NCI-H1436 treated with DMSO at 0.1 percent for 48 hours (cell line): ENCODE measurements around the gene GYG2.
"Not testable (repeated sequence)": the region's sequence is repeated elsewhere in the genome, so short reads cannot be mapped to it uniquely, and the experiment has no call there.

Experiments used
- DNase-seq: peaks from one replicate; lab custom pipeline; 2025; lab: John Stamatoyannopoulos, UW

Gene GYG2

DNA sequence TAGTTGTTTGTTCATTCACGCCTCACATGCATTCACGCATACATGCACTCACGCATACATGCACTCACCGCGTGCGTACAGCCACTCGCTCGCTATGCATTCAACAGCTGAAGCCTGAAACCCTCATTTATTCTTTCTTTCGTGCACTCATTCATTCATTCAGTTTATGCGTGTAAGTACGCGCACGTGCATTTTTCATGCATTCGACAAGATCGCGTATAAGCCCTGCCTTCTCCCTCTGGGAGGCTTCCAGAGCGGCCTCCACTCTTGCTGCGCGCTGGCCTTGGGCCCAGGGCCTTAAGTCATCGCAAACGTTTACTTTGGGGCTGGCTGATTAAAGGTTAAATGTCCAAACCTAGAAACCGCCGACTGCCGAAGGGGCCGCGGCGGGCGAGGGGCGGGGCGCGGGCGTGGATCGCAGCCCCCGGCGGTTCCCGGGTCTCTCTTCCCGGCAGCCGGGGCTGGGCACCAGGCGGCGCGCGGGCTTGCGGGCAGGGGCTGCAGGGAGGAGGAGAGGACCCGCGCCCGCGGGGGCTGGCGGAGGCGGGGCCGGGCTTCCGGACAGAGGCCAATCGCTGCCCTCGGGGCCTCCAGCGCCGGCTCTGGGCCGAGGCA is at the start of gene GYG2:
TSS of gene GYG2 (plus strand) at position 587 of the 615 bp plus-strand sequence. CDS start 1,259 bp downstream, outside the sequence.
- no peak for DNase-seq

DNA sequence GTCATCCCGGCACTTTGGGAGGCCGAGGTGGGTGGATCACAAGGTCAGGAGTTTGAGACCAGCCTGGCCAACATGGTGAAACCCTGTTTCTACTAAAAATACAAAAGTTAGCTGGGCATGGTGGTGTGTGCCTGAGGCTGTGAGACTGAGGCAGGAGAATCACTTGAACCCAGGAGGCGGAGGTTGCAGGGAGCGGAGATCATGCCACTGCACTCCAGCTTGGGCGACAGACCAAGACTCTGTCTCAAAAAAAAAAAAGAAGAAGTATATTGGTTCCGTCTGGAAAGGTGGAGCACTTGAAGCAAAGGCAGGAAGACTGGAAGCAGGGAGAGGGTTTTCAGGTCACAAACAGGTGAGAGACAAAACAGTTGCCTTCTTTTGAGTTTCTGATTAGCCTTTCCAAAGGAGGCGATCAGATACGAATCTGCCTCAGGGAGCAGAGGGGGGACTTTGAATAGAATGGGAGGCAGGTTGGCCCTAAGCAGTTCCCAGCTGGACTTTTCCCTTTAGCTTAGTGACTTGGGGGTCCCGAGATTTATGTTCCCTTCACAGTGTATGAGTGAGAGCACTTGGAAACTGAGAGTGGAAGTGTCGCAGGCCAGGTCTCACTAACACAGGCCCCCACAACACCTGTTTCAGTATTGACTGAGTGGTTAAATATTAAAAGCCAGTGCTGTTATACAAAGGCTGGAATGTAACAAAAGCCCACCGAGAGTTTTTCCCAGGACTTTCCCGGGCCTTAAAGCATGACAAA is 48.1 kb upstream of the GYG2 start:
- DNase-seq = not testable (repeated sequence)

DNA sequence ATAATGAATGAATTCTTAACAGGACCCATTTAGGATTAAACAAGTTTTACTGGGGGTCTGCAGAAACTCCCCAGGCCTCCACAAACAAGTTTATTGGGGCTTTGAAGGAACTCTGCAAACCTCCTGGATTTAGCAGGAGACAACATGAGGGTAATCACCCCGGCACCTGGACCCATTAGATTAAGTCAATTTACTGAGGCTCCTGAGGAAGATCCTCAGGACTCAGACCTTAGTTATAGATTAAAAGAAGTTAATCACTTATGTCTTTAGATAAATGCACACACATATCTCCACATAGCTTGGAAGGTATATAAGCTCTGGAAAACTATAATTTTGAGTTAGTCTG is 47.5 kb upstream of the GYG2 start:
- DNase-seq = no peak

DNA sequence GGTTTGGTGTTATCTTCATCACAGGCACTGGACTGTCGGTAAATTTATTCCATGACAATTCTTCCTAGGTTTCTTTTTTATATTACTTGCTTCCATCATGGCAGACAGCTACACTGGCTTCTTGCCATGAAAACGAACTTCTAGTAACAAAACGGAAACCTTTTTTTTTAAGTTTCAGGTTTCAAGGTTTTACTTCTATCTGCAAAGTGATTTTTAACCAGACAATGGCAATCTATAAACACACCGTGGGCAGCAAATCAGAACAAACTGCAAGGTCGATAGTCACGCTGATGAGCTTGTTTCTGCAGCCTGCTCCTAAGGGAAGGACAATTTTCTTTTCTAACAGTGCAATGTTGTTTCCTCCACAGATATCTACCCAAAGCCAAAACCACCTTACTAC is 47.0 kb upstream of the GYG2 start:
- DNase-seq = no peak

DNA sequence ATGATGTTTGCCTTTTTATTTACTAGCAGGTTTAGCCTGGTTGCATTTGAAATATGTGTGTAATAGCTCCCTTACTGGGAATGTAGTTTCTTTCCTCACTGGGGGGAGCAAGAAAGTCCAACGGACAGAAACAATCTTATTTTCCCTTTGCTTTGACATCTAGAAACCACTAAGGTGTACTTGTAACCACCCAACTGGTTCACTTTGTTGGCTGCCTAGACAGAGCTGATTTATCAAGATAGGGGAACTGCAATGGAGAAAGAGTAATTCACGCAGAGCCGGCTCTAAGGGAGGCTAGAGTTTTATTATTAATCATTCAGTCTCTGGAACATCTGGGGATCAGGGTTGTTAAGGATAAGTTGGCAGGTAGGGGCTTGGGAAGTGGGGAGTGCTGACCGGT is 46.6 kb upstream of the GYG2 start:
- no peak for DNase-seq

GRCh38 chrX:2782778-2783177 is 46.0 kb upstream of the GYG2 start:
- no peak for DNase-seq

- DNase-seq = no peak
These were observed 44.7 kb upstream of the GYG2 start for GRCh38 chrX:2784026-2784425.

- DNase-seq = no peak
These were observed 43.2 kb upstream of the GYG2 start for GRCh38 chrX:2785538-2785937.

DNA sequence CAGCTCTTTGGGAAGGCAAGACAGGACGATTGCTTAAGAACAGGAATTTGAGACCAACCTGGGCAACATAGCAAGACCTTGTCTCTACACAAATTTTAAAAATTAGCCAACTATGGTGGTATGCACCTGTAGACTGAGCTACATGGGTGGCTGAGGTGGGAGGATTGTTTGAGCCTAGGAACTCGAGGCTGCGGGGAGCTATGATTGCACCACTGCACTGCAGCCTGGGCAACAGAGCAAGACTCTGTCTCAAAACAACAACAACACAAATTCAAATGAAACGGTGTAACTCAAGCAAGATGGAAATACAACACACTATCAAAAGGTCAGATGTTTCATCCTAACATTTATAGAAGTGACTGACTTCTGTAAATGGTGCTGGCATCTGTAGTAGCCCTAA is 39.8 kb upstream of the GYG2 start:
- DNase-seq = no peak

GRCh38 chrX:2789569-2789968 is 39.2 kb upstream of the GYG2 start:
- no peak for DNase-seq

GRCh38 chrX:2793752-2794151 is 35.0 kb upstream of the GYG2 start:
- DNase-seq = no peak

DNA sequence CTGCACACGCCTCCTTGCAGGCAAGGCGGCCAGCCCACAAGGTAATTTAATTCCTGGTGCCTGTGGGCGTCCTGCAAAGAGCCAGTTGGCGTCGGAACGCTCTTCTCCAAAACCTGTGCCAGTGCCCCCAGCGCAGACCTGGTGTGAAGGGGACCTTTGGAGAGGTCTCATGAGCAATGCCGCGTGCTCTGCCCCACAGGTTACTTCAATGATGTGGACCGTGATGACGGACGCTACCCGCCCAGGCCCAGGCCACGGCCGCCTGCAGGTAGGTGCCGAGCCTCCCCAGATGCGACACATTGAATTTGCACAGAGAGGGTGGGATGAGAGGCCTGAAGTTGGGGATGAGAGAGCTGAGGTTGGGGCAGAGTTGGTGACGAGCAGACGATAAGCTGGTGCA is 34.4 kb upstream of the GYG2 start:
- DNase-seq = no peak

- DNase-seq = not testable (repeated sequence)
These were observed 31.9 kb upstream of the GYG2 start for GRCh38 chrX:2796808-2797207.

DNA sequence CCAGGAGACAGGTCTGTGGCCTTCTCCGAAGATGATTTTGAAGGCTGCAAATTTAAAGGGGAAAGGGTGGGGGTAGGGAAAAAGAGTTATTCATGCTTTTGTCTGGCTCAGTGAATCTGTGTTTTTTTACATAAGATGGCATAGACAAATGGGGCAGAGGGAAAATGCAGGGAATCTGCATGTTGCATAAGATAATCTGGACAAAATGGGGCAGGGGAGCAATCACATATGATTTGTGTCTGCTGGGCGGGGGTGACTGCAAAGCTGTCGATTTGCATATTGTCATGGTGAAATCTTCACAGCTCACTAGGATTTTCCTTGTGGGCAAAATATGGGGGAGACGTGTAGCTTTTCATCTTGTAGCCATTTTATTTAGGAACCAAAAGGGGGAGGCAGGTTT is 29.4 kb upstream of the GYG2 start:
- no peak for DNase-seq

- not testable (repeated sequence) for DNase-seq
These were observed 28.8 kb upstream of the GYG2 start for GRCh38 chrX:2799980-2800379.

- DNase-seq = no peak
These were observed 27.5 kb upstream of the GYG2 start for GRCh38 chrX:2801223-2801622.

GRCh38 chrX:2802376-2803090 is 26.2 kb upstream of the GYG2 start:
- not testable (repeated sequence) for DNase-seq

DNA sequence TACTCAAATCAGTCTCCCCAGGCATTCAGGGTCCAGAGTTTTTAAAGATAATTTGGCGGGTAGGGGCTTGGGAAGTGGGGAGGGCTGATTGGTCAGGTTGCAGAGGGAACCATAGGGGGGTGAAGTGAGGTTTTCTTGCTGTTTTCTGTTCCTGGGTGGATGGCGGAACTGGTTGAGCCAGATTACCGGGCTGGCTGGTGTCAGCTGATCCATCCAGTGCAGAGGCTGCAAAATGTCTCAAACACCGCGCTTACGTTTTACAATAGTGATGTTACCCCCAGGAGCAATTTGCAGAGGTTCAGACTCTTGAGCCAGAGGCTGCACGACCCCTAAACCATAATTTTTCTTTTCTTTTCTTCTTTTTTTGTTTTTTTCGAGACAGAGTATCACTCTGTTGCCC is 25.2 kb upstream of the GYG2 start:
- not testable (repeated sequence) for DNase-seq

- DNase-seq = not testable (repeated sequence)
These were observed 24.5 kb upstream of the GYG2 start for GRCh38 chrX:2804106-2804843.

DNA sequence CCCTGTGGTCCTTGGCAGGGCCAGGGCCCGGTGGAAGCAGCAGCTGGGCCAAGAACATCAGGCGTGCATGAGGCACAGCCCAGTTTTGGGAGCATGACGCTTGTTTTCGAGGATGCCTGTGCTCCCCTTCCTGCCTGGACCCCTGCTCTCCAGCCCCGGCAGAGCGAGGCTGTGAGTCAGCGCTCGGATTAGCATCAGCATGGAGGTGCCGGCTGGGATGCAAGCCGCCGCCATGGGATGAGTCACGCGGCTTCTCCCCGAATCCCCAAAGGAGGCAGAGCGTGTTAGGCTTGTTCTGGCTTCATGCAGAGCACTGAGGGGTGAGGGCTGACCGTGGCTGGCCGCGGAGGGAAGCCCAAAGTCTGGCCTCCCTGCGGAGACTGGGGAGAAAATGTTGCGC is 23.9 kb upstream of the GYG2 start:
- DNase-seq = not testable (repeated sequence)

DNA sequence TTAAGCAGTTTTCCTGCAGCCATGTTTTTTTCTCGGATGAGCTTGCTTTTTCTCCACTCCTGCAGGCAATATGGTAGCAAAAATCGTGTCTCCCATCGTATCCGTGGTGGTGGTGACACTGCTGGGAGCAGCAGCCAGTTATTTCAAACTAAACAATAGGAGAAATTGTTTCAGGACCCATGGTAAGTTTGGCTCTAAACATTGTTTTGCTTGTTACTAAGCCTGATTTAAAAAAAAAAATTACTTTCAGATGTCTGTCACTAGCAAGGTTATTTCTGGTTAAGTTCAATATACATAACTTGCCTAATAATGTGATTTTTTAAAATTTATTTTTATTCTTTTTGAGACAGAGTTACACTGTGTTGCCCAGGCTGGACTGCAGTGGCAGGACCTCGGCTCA is 17.5 kb upstream of the GYG2 start:
- DNase-seq = no peak

DNA sequence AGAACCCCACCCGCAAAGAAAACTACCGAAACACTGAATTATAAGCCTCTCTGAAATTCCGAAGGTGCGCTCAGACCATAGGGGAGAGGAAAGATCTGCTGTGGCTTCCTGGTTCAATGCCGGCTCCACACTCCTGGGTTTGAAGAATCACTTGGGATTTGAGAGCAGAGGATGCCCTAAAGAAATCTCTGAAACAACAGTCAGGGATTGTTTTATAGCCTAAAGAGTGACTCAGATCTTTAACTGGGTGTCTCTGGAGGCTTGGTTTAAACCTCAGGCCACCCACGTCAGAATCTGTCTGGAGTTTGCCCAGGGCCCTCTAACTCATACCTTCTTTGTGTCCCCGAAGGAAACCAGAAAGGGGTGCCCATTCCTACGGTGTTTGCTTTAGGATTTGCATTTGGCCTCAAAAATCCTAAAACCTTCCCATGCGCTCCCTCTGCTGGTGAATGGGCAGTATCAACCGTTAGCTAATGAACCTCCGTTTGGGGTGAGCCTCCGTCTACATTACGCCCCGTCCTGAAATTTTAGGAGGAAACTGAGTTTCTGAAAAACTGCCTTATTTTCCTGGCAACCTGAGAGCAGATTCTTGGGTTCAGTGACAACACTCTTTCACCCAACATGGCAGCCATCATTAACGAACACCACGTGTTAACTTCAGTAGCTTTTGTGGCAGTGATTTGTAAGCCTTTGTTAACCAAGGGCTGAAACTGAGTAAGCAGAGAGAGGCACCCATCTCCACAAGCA is 16.4 kb upstream of the GYG2 start:
- DNase-seq = not testable (repeated sequence)
